Measurements from ENCODE around the gene SLC39A11. TPM values are rescaled to one million over a fixed set of nuclear protein-coding genes. Genes with fewer than 3 reads are reported as not detected.

Gene SLC39A11
- total RNA-seq, 2 donors from 2014 or later: 27.8 to 39.6 TPM

GRCh38 chr17:73025041-73025560, 67.4 kb downstream of the SLC39A11 start:
- no peaks in the 10 kb centered on the region for H3K9me3 ChIP-seq
- peak; percentile 44 to 78 (median 58) for DNase-seq
- no peaks in the 10 kb centered on the region for H3K27me3 ChIP-seq
- peak overlapping the region in 1 of 4 donors; percentile 44 for H3K27ac ChIP-seq
- 37% methylated on average over 6 of the region's 6 CpGs for WGBS, 2 donors
- ATAC-seq: peak; percentile 45
- intact Hi-C loops (cut with DNase I): no loop called here
- H3K36me3 ChIP-seq (replicated peaks in 1 of 2; ENCODE audit: insufficient read depth in 1 of 2, low read depth in 2 of 2): no peaks in the 10 kb centered on the region
- H3K4me1 ChIP-seq: peaks cover 43% of the 10 kb centered on the region
- no peak overlapping the region for H3K4me3 ChIP-seq
- no peak for TF ChIP-seq POLR2A (IDR thresholded peaks at IDR 0.05)
- TF ChIP-seq, protein P1, sequence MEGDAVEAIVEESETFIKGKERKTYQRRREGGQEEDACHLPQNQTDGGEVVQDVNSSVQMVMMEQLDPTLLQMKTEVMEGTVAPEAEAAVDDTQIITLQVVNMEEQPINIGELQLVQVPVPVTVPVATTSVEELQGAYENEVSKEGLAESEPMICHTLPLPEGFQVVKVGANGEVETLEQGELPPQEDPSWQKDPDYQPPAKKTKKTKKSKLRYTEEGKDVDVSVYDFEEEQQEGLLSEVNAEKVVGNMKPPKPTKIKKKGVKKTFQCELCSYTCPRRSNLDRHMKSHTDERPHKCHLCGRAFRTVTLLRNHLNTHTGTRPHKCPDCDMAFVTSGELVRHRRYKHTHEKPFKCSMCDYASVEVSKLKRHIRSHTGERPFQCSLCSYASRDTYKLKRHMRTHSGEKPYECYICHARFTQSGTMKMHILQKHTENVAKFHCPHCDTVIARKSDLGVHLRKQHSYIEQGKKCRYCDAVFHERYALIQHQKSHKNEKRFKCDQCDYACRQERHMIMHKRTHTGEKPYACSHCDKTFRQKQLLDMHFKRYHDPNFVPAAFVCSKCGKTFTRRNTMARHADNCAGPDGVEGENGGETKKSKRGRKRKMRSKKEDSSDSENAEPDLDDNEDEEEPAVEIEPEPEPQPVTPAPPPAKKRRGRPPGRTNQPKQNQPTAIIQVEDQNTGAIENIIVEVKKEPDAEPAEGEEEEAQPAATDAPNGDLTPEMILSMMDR (IDR thresholded peaks at IDR 0.05): no peak

GRCh38 chr17:73023759-73024158, 68.7 kb downstream of the SLC39A11 start:
- WGBS, 2 donors: 88 to 93% methylated on average over 4 to 5 of the region's 5 CpGs
- Histone ChIP-seq H3K27ac (peak overlapping the region in 1 of 4 donors; percentile 44), H3K9me3 (no peaks in the 10 kb centered on the region), H3K4me1 (peaks cover 29% of the 10 kb centered on the region), H3K4me3 (no peak overlapping the region), H3K36me3 (replicated peaks in 1 of 2; ENCODE audit: insufficient read depth in 1 of 2, low read depth in 2 of 2) (no peaks in the 10 kb centered on the region), H3K27me3 (no peaks in the 10 kb centered on the region)
- TF ChIP-seq, protein P1 (IDR thresholded peaks at IDR 0.05): no peak
- no peak for TF ChIP-seq POLR2A (IDR thresholded peaks at IDR 0.05)
- intact Hi-C loops (cut with DNase I): no loop called here
- no peak for ATAC-seq
- no peak for DNase-seq

GRCh38 chr17:73022694-73023093, 69.8 kb downstream of the SLC39A11 start:
- no peak for DNase-seq
- Histone ChIP-seq H3K9me3 (no peaks in the 10 kb centered on the region), H3K4me1 (peaks cover 19% of the 10 kb centered on the region), H3K4me3 (no peak overlapping the region), H3K27me3 (no peaks in the 10 kb centered on the region), H3K36me3 (replicated peaks in 1 of 2; ENCODE audit: insufficient read depth in 1 of 2, low read depth in 2 of 2) (no peaks in the 10 kb centered on the region), H3K27ac (no peak overlapping the region)
- ATAC-seq: no peak
- intact Hi-C loops (cut with DNase I): no loop called here
- 85 to 97% methylated on average over 2 of the region's 2 CpGs for WGBS, 2 donors
- no peak for TF ChIP-seq POLR2A (IDR thresholded peaks at IDR 0.05)
- TF ChIP-seq, protein P1 (IDR thresholded peaks at IDR 0.05): no peak

DNA sequence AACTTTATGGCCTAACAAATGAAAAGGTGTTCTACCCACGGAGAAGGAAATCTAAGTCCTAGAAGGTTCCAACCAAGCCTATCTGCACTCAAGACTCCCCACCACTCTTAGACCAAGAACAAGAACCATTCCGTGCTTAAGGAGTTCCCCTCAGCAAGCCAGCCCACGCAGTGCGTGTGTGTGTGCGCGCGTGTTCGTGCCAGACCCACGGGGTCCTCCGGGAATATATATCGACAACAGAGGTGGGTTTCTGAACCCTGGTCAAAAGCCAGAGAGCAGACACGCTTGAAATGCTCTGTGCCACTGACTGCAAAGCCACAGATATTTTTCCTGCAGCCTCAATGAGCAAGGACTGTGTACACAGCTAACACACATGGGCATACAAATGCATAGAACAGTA, 70.7 kb downstream of the SLC39A11 start:
- no peaks in the 10 kb centered on the region for H3K9me3 ChIP-seq
- no peak overlapping the region for H3K27ac ChIP-seq
- H3K27me3 ChIP-seq: no peaks in the 10 kb centered on the region
- DNase-seq (no peak), ATAC-seq (no peak)
- TF ChIP-seq, protein P1 (IDR thresholded peaks at IDR 0.05): no peak
- no peak for TF ChIP-seq POLR2A (IDR thresholded peaks at IDR 0.05)
- no peak overlapping the region for H3K4me3 ChIP-seq
- 91 to 97% methylated on average over 12 of the region's 12 CpGs for WGBS, 2 donors
- peaks cover 16% of the 10 kb centered on the region for H3K4me1 ChIP-seq
- intact Hi-C loops (cut with DNase I): no loop called here
- no peaks in the 10 kb centered on the region for H3K36me3 ChIP-seq (replicated peaks in 1 of 2; ENCODE audit: insufficient read depth in 1 of 2, low read depth in 2 of 2)

GRCh38 chr17:73020110-73020509, 72.4 kb downstream of the SLC39A11 start:
- H3K36me3 ChIP-seq (replicated peaks in 1 of 2; ENCODE audit: insufficient read depth in 1 of 2, low read depth in 2 of 2): no peaks in the 10 kb centered on the region
- peaks cover 13% of the 10 kb centered on the region for H3K4me1 ChIP-seq
- H3K9me3 ChIP-seq: no peaks in the 10 kb centered on the region
- intact Hi-C loops (cut with DNase I): no loop called here
- H3K27me3 ChIP-seq: no peaks in the 10 kb centered on the region
- DNase-seq: no peak
- TF ChIP-seq POLR2A (IDR thresholded peaks at IDR 0.05): no peak
- TF ChIP-seq, protein P1 (IDR thresholded peaks at IDR 0.05): no peak
- 95 to 97% methylated on average over 4 of the region's 4 CpGs for WGBS, 2 donors
- no peak overlapping the region for H3K4me3 ChIP-seq
- H3K27ac ChIP-seq: no peak overlapping the region
- ATAC-seq: no peak

Measured in body of pancreas (tissue), 4 donors.